Measurements from ENCODE around the gene PTPRG. TPM values are rescaled to one million over a fixed set of nuclear protein-coding genes. Genes with fewer than 3 reads are reported as not detected.

PTPRG gene
- total RNA-seq, 1 experiment from 2014 or later, result 32.1 TPM

DNA sequence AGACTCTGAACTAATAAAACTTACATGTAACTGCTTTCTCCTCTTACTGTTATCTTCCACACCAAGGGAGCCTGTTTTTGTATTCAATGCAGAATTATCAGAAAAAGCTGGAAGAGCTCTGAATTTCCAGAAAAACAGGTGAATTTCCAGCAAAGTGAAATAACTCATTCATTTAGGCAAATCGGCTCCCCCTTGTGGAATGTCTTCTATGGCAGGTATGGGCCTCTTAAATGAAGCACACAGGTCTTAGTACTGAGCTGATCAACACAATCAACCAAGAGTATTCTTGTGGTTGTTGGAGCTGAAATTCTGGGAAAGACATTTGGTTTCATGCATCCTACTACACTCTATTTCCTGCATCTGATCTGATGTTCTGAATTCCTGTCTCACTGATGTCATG lies 31.0 kb upstream of the PTPRG start:
- H3K36me3 ChIP-seq (ENCODE audit: control insufficient read depth in 1 of 2, insufficient read depth in 2 of 2, low read length in 2 of 2), result no peaks in the 10 kb centered on the region
- no peak overlapping the region for H3K27ac ChIP-seq (ENCODE audit: low read depth, low read length)
- H3K9ac ChIP-seq (ENCODE audit: low read length), result no peak overlapping the region
- no TSS peak for BruUV-seq (replicated peaks)
- ChIA-PET CTCF (interaction anchor here (0.7 to 2.5 kb wide), 21 partner anchors 10 to 947 kb away, joined by 3 to 10 read pairs (median 4); partner anchors contain the start of gene PTPRG), POLR2A (no interaction called here), RAD21 (ENCODE audit: low non-redundant PET in 1 of 2, low total read pairs in 2 of 2, uncharacterized antibody in 2 of 2, unreplicated experiment in 2 of 2) (interaction anchor here in 1 of 2 experiments (0.6 kb wide), 2 partner anchors 377 to 1673 kb away, joined by 4 to 6 read pairs; no protein-coding TSS in a partner anchor)
- intact Hi-C loops (cut with micrococcal nuclease), result no loop called here
- H2AFZ ChIP-seq (ENCODE audit: low read depth, low read length, poor library complexity, severe bottlenecking), result no peak overlapping the region
- no peaks in the 10 kb centered on the region for H3K79me2 ChIP-seq (ENCODE audit: insufficient read depth, low read length)
- no peaks in the 10 kb centered on the region for H3K4me1 ChIP-seq (ENCODE audit: control insufficient read depth in 1 of 2, insufficient read depth in 2 of 2, low read length in 2 of 2)
- no peaks in the 10 kb centered on the region for H4K20me1 ChIP-seq (ENCODE audit: insufficient read depth)
- H3K9me3 ChIP-seq (ENCODE audit: control insufficient read depth in 1 of 2, insufficient read depth in 1 of 2, low read depth in 1 of 2, low read length in 2 of 2), result no peaks in the 10 kb centered on the region
- H3K27me3 ChIP-seq (ENCODE audit: insufficient read depth, low read length), result no peaks in the 10 kb centered on the region
- DNase-seq (ENCODE audit: low read depth, low spot score) (peak; percentile 49), ATAC-seq (peak; percentile 77)
- H3K4me3 ChIP-seq (replicated peaks in 1 of 2; ENCODE audit: low read depth in 1 of 2, low read length in 2 of 2), result no peak overlapping the region
- TF ChIP-seq ZNF274 (IDR thresholded peaks at IDR 0.05; ENCODE audit: low read depth, low read length), result no peak
- no peak for TF ChIP-seq EGR1 (IDR thresholded peaks at IDR 0.05; ENCODE audit: low read depth)
- peak; percentile 59 for TF ChIP-seq RAD21 (IDR thresholded peaks at IDR 0.05; ENCODE audit: low read depth)
- TF ChIP-seq, protein P1, sequence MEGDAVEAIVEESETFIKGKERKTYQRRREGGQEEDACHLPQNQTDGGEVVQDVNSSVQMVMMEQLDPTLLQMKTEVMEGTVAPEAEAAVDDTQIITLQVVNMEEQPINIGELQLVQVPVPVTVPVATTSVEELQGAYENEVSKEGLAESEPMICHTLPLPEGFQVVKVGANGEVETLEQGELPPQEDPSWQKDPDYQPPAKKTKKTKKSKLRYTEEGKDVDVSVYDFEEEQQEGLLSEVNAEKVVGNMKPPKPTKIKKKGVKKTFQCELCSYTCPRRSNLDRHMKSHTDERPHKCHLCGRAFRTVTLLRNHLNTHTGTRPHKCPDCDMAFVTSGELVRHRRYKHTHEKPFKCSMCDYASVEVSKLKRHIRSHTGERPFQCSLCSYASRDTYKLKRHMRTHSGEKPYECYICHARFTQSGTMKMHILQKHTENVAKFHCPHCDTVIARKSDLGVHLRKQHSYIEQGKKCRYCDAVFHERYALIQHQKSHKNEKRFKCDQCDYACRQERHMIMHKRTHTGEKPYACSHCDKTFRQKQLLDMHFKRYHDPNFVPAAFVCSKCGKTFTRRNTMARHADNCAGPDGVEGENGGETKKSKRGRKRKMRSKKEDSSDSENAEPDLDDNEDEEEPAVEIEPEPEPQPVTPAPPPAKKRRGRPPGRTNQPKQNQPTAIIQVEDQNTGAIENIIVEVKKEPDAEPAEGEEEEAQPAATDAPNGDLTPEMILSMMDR (IDR thresholded peaks at IDR 0.05 in 2 of 3, conservative IDR thresholded peaks at IDR 0.05 in 1 of 3; ENCODE audit: borderline replicate concordance in 1 of 3, insufficient read depth in 1 of 3, low read depth in 2 of 3, low read length in 2 of 3), result peak; percentile 35 to 67 (median 66); a peak in 5 of 6 replicates
- no peaks in the 10 kb centered on the region for H3K9me2 ChIP-seq (ENCODE audit: insufficient read depth)
- no peak overlapping the region for H3K4me2 ChIP-seq (ENCODE audit: low read length)

DNA sequence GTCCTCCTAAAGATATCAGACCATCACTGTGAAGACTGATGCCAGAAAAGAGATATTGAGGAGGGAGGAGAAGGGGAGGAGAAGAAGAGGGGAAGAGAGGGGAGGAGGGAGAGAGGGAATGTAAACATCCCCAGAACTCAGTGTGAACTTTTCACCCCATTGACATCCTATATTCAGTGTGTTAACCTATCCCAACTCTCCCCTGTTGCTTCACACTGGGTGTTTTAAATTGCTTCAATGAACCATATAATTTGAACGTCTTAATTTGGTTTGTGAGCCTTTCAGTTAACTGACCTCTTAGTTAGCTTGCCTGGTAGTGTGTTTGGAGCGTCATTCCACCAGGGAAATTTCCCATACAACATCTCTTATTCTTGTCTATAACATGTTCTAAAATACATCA lies 29.8 kb upstream of the PTPRG start:
- POLR2A ChIA-PET, result no interaction called here
- Histone ChIP-seq H3K4me3 (replicated peaks in 1 of 2; ENCODE audit: low read depth in 1 of 2, low read length in 2 of 2) (no peak overlapping the region), H3K9ac (ENCODE audit: low read length) (no peak overlapping the region), H3K27ac (ENCODE audit: low read depth, low read length) (no peak overlapping the region), H3K4me1 (ENCODE audit: control insufficient read depth in 1 of 2, insufficient read depth in 2 of 2, low read length in 2 of 2) (no peaks in the 10 kb centered on the region), H2AFZ (ENCODE audit: low read depth, low read length, poor library complexity, severe bottlenecking) (no peak overlapping the region), H3K79me2 (ENCODE audit: insufficient read depth, low read length) (no peaks in the 10 kb centered on the region), H3K27me3 (ENCODE audit: insufficient read depth, low read length) (no peaks in the 10 kb centered on the region), H3K36me3 (ENCODE audit: control insufficient read depth in 1 of 2, insufficient read depth in 2 of 2, low read length in 2 of 2) (no peaks in the 10 kb centered on the region), H3K9me3 (ENCODE audit: control insufficient read depth in 1 of 2, insufficient read depth in 1 of 2, low read depth in 1 of 2, low read length in 2 of 2) (no peaks in the 10 kb centered on the region), H3K9me2 (ENCODE audit: insufficient read depth) (no peaks in the 10 kb centered on the region), H4K20me1 (ENCODE audit: insufficient read depth) (no peaks in the 10 kb centered on the region), H3K4me2 (ENCODE audit: low read length) (no peak overlapping the region)
- ATAC-seq (no peak), DNase-seq (ENCODE audit: low read depth, low spot score) (no peak)
- intact Hi-C loops (cut with micrococcal nuclease), result no loop called here
- RAD21 ChIA-PET (ENCODE audit: low non-redundant PET in 1 of 2, low total read pairs in 2 of 2, uncharacterized antibody in 2 of 2, unreplicated experiment in 2 of 2), result no interaction called here
- no TSS peak for BruUV-seq (replicated peaks)
- CTCF ChIA-PET, result no interaction called here
- TF ChIP-seq ZNF274 (IDR thresholded peaks at IDR 0.05; ENCODE audit: low read depth, low read length) (no peak), POLR2A (IDR thresholded peaks at IDR 0.05; ENCODE audit: borderline replicate concordance, extremely low read depth, insufficient read depth, insufficient read length) (no peak), FOSL1 (IDR thresholded peaks at IDR 0.05; ENCODE audit: low read depth) (no peak), ELF1 (IDR thresholded peaks at IDR 0.05; ENCODE audit: borderline replicate concordance, low read depth) (no peak), YY1 (IDR thresholded peaks at IDR 0.05; ENCODE audit: extremely low read depth, insufficient replicate concordance, low read depth, low read length) (no peak), RAD21 (IDR thresholded peaks at IDR 0.05; ENCODE audit: low read depth) (no peak)
- TF ChIP-seq, protein P2, sequence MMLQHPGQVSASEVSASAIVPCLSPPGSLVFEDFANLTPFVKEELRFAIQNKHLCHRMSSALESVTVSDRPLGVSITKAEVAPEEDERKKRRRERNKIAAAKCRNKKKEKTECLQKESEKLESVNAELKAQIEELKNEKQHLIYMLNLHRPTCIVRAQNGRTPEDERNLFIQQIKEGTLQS (IDR thresholded peaks at IDR 0.05), result no peak
- TF ChIP-seq, protein P3, sequence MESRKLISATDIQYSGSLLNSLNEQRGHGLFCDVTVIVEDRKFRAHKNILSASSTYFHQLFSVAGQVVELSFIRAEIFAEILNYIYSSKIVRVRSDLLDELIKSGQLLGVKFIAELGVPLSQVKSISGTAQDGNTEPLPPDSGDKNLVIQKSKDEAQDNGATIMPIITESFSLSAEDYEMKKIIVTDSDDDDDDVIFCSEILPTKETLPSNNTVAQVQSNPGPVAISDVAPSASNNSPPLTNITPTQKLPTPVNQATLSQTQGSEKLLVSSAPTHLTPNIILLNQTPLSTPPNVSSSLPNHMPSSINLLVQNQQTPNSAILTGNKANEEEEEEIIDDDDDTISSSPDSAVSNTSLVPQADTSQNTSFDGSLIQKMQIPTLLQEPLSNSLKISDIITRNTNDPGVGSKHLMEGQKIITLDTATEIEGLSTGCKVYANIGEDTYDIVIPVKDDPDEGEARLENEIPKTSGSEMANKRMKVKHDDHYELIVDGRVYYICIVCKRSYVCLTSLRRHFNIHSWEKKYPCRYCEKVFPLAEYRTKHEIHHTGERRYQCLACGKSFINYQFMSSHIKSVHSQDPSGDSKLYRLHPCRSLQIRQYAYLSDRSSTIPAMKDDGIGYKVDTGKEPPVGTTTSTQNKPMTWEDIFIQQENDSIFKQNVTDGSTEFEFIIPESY (IDR thresholded peaks at IDR 0.05; ENCODE audit: extremely low read depth, insufficient replicate concordance, low read length), result no peak
- TF ChIP-seq, protein P4, sequence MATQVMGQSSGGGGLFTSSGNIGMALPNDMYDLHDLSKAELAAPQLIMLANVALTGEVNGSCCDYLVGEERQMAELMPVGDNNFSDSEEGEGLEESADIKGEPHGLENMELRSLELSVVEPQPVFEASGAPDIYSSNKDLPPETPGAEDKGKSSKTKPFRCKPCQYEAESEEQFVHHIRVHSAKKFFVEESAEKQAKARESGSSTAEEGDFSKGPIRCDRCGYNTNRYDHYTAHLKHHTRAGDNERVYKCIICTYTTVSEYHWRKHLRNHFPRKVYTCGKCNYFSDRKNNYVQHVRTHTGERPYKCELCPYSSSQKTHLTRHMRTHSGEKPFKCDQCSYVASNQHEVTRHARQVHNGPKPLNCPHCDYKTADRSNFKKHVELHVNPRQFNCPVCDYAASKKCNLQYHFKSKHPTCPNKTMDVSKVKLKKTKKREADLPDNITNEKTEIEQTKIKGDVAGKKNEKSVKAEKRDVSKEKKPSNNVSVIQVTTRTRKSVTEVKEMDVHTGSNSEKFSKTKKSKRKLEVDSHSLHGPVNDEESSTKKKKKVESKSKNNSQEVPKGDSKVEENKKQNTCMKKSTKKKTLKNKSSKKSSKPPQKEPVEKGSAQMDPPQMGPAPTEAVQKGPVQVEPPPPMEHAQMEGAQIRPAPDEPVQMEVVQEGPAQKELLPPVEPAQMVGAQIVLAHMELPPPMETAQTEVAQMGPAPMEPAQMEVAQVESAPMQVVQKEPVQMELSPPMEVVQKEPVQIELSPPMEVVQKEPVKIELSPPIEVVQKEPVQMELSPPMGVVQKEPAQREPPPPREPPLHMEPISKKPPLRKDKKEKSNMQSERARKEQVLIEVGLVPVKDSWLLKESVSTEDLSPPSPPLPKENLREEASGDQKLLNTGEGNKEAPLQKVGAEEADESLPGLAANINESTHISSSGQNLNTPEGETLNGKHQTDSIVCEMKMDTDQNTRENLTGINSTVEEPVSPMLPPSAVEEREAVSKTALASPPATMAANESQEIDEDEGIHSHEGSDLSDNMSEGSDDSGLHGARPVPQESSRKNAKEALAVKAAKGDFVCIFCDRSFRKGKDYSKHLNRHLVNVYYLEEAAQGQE (IDR thresholded peaks at IDR 0.05; ENCODE audit: low read depth), result no peak
